Superior temporal gyrus (tissue), 1 donor: Measurements from ENCODE around the gene BTRC.
"Not testable (repeated sequence)": the region's sequence is repeated elsewhere in the genome, so short reads cannot be mapped to it uniquely, and the experiment has no call there.

Source experiments
- DNase-seq: peaks from one replicate; pipeline ENCODE4 v3.0.0-alpha.2; 2016; ENCODE audit errors: extremely low spot score

BTRC gene

GRCh38 chr10:101585841-101586240, 231.9 kb downstream of the BTRC start:
- no peak for DNase-seq

- DNase-seq: peak; percentile 99
These were observed 234.0 kb downstream of the BTRC start, which contains the start of the genes DPCD and POLL for GRCh38 chr10:101587725-101588653. DPCD (plus strand) TSS chr10:101588321; CDS start chr10:101588337, 16 bp downstream. POLL (minus strand) TSS chr10:101588257; CDS start chr10:101587360, 897 bp downstream.

- DNase-seq: no peak
These were observed 234.9 kb downstream of the BTRC start for GRCh38 chr10:101588879-101589278.

GRCh38 chr10:101593331-101593730, 239.4 kb downstream of the BTRC start:
- DNase-seq: not testable (repeated sequence)

- no peak for DNase-seq
These were observed 241.8 kb downstream of the BTRC start for GRCh38 chr10:101595591-101596433.

GRCh38 chr10:101597091-101597900, 243.3 kb downstream of the BTRC start:
- no peak for DNase-seq

- DNase-seq: no peak
These were observed 247.6 kb downstream of the BTRC start for GRCh38 chr10:101601541-101601940.

GRCh38 chr10:101602761-101603398, 248.9 kb downstream of the BTRC start:
- DNase-seq: peak; percentile 85
